Adrenal gland (tissue), 12 donors: ENCODE data around the gene CFAP65. TPM values are rescaled to one million over a fixed set of nuclear protein-coding genes. Genes with fewer than 3 reads are reported as not detected.

Experiments
- DNase-seq, 7 donors: peaks; one replicate each; pipeline ENCODE4 v3.0.0-alpha.2; 2019 to 2020
- H3K27ac ChIP-seq, 5 donors: fragments of 200-600 bp; sonication (generic) in 4 of 5; 1 replicate in 3 of 5; 2 replicates in 2 of 5; pipeline versions ENCODE4 v1.5.1 to v1.8.0; 2016 to 2020; ENCODE audit warnings: mild to moderate bottlenecking in 1 of 5
- H3K27me3 ChIP-seq: fragments of 200-600 bp; 2 replicates; pipeline ENCODE4 v1.8.0; 2021
- H3K36me3 ChIP-seq, 2 donors: fragments of 200-600 bp; replicated peaks in 1 of 2; 1 replicate in 1 of 2; 2 replicates in 1 of 2; pipeline versions ENCODE4 v1.5.1 to v1.8.0; 2018 to 2022
- H3K4me1 ChIP-seq, 2 donors: fragments of 200-600 bp; replicated peaks in 1 of 2; 1 replicate in 1 of 2; 2 replicates in 1 of 2; pipeline versions ENCODE4 v1.5.1 to v1.8.0; 2018 to 2021
- H3K4me3 ChIP-seq, 4 donors: fragments of 200-600 bp; sonication (generic) in 3 of 4; one replicate each; pipeline ENCODE4 v1.5.1; 2016 to 2018
- H3K9me3 ChIP-seq, 3 donors: fragments of 200-600 bp; sonication (generic) in 1 of 3; replicated peaks in 1 of 3; 1 replicate in 2 of 3; 2 replicates in 1 of 3; pipeline versions ENCODE4 v1.5.1 to v1.8.0; 2016 to 2021
- CTCF ChIP-seq, 6 experiments: fragments of 450-650 bp in 4 of 6; fragments of 200-600 bp in 2 of 6; sonication (generic) in 1 of 6; IDR thresholded peaks; 1 replicate in 5 of 6; 2 replicates in 1 of 6; pipeline versions ENCODE4 v1.5.1 to v1.8.0; 2016 to 2021; ENCODE audit warnings: antibody characterized with exemption in 6 of 6, mild to moderate bottlenecking in 2 of 6, moderate library complexity in 1 of 6
- POLR2A ChIP-seq, 2 donors: fragments of 450-650 bp; IDR thresholded peaks; one replicate each; pipeline ENCODE4 v1.6.1; 2017; ENCODE audit warnings: antibody characterized with exemption in 2 of 2, mild to moderate bottlenecking in 2 of 2, moderate library complexity in 1 of 2
- WGBS, 4 donors: extraction: QIAGEN DNeasy Blood & Tissue Kit in 2 of 4; methylation state at CpG; one replicate each; pipeline versions ENCODE4 v1.1.5 to v1.1.7; 2013 to 2017; 5-methylcytosine and 5-hydroxymethylcytosine counted together
- intact Hi-C, 2 donors: fragments of 100-400 bp; cut with DNase I; formaldehyde crosslinking; loops; one replicate each; pipeline versions ENCODE4 v1.14.1 to v1.15.0; 2022 to 2023
- polyA plus RNA-seq, 3 donors: library from polyadenylated mRNA; stranded (reverse); fragments of 200-250 nt in 2 of 3; fragments of 350-450 nt in 1 of 3; fragmentation: Illumina TruSeq in 1 of 3; extraction: RNeasy Lipid Tissue Mini Kit (QIAGEN cat#74804) in 1 of 3; gene quantifications; one replicate each; pipeline ENCODE4 v1.2.3, GENCODE V29; 2013 to 2014
- total RNA-seq, 9 donors: library from RNA; depleted of rRNA in 4 of 9; stranded (reverse); fragments of >200 nt in 4 of 9; fragments of 120-200 nt in 1 of 9; fragmentation: NEBNext Ultra II Directional in 1 of 9; extraction: Animal tissue kit (Norgen Biotek cat#: 25700) in 1 of 9; gene quantifications; one replicate each; pipeline versions ENCODE4 v1.1.0 to v1.2.4, GENCODE V29; 2013 to 2023
- donor health status: healthy with polysubstance abuse.
- donor health status: Bipolar disorder and iron deficiency.
- donor health status: DM: yes; HTN: yes; CAD: no.
- donor health status: DM: no; HTN: no; CAD: no.
- donor health status: DM: no; HTN: no; CAD: no.
- donor health status: DM: yes; HTN: yes; CAD: no.

The CFAP65 gene
- total and polyA plus RNA-seq, 12 donors: 0.04 to 0.16 (median 0.06) TPM; not detected in 7

- Histone ChIP-seq H3K9me3 (no peaks in the 10 kb centered on the region), H3K4me3 (peak overlapping the region in 2 of 4 donors; percentile 19 to 57), H3K4me1 (peaks cover 12 to 15% of the 10 kb centered on the region in 2 donors), H3K27ac (peak overlapping the region in 1 of 5 donors; percentile 74), H3K27me3 (peaks cover 68% of the 10 kb centered on the region), H3K36me3 (no peaks in the 10 kb centered on the region)
- peak in 4 of 7 donors; percentile 25 to 80 (median 32) for DNase-seq
- TF ChIP-seq POLR2A (IDR thresholded peaks at IDR 0.05) (peak in 1 of 2 donors; percentile 16), CTCF (IDR thresholded peaks at IDR 0.05) (no peak)
- 1 to 11% (median 4%) methylated on average over 10 to 44 of the region's 44 CpGs for WGBS, 4 donors
- intact Hi-C loops: loop anchor here in 1 of 2 donors (10.0 kb wide), 1 partner anchor 162 kb away; no protein-coding TSS in a partner anchor
Measured at GRCh38 chr2:218992703-218993344, 48.5 kb downstream of the CFAP65 start.

- intact Hi-C loops: loop anchor here in 1 of 2 donors (10.0 kb wide), 1 partner anchor 163 kb away; no protein-coding TSS in a partner anchor
- TF ChIP-seq POLR2A (IDR thresholded peaks at IDR 0.05) (no peak), CTCF (IDR thresholded peaks at IDR 0.05) (no peak)
- Histone ChIP-seq H3K4me1 (peaks cover 12 to 15% of the 10 kb centered on the region in 2 donors), H3K4me3 (no peak overlapping the region), H3K27ac (peak overlapping the region in 1 of 5 donors; percentile 74), H3K27me3 (peaks cover 75% of the 10 kb centered on the region), H3K36me3 (no peaks in the 10 kb centered on the region), H3K9me3 (no peaks in the 10 kb centered on the region)
- no peak for DNase-seq
- 32 to 37% (median 34%) methylated on average over 2 to 7 of the region's 7 CpGs for WGBS, 4 donors
Measured at GRCh38 chr2:218992196-218992595, 49.1 kb downstream of the CFAP65 start.

GRCh38 chr2:218991674-218992168 is 49.6 kb downstream of the CFAP65 start:
- 3 to 38% (median 32%) methylated on average over 5 to 13 of the region's 13 CpGs for WGBS, 4 donors
- TF ChIP-seq POLR2A (IDR thresholded peaks at IDR 0.05) (no peak), CTCF (IDR thresholded peaks at IDR 0.05) (no peak)
- H3K36me3 ChIP-seq: no peaks in the 10 kb centered on the region
- no peak overlapping the region for H3K4me3 ChIP-seq
- H3K27ac ChIP-seq: no peak overlapping the region
- peak in 1 of 7 donors; percentile 64 for DNase-seq
- no peaks in the 10 kb centered on the region for H3K9me3 ChIP-seq
- intact Hi-C loops: loop anchor here in 1 of 2 donors (10.0 kb wide), 1 partner anchor 163 kb away; no protein-coding TSS in a partner anchor
- H3K27me3 ChIP-seq: peaks cover 80% of the 10 kb centered on the region
- H3K4me1 ChIP-seq: peaks cover 12 to 15% of the 10 kb centered on the region in 2 donors

GRCh38 chr2:218990612-218991011 is 50.7 kb downstream of the CFAP65 start:
- Histone ChIP-seq H3K36me3 (no peaks in the 10 kb centered on the region), H3K27me3 (peaks cover 90% of the 10 kb centered on the region), H3K27ac (no peak overlapping the region), H3K4me1 (peaks cover 12 to 15% of the 10 kb centered on the region in 2 donors), H3K4me3 (no peak overlapping the region), H3K9me3 (no peaks in the 10 kb centered on the region)
- TF ChIP-seq POLR2A (IDR thresholded peaks at IDR 0.05) (no peak), CTCF (IDR thresholded peaks at IDR 0.05) (no peak)
- WGBS, 4 donors: 13 to 21% (median 16%) methylated on average over 6 of the region's 6 CpGs
- intact Hi-C loops: loop anchor here in 1 of 2 donors (10.0 kb wide), 1 partner anchor 164 kb away; no protein-coding TSS in a partner anchor
- DNase-seq: no peak
